H1 (cell line): ENCODE data around the gene PCNX3. TPM values are rescaled to one million over a fixed set of nuclear protein-coding genes. Genes with fewer than 3 reads are reported as not detected.

Source experiments
- CTCF ChIA-PET: fragments of 300-600 bp; sonication (Branson Sonifier 250); formaldehyde crosslinking; loops from one replicate; lab custom pipeline; 2021; ENCODE audit not compliant: partially characterized antibody; lab: Charles Lee
- POLR2A ChIA-PET: fragments of 300-600 bp; sonication (Branson Sonifier 250); formaldehyde crosslinking; loops from one replicate; lab custom pipeline; 2021; ENCODE audit warnings: inconsistent platforms; ENCODE audit not compliant: partially characterized antibody; lab: Charles Lee
- DNase-seq, 2 experiments: peaks; one replicate each; pipeline versions ENCODE4 v3.0.0 to v3.0.0-alpha.2; 2010 to 2022; ENCODE audit warnings: low spot score in 2 of 2, low read depth in 1 of 2, mixed read lengths in 1 of 2
- FAIRE-seq: peaks from 2 replicates; lab custom pipeline; 2011; peaks lifted over from hg19 to GRCh38; lab: Jason Lieb, UNC
- H2AFZ ChIP-seq: 2 replicates; pipeline ENCODE4 v1.8.1; 2012; ENCODE audit warnings: low read length, inconsistent platforms
- H2AK5ac ChIP-seq: 2 replicates; pipeline ENCODE4 v1.6.1; 2013; ENCODE audit warnings: low read depth, low read length
- H2BK120ac ChIP-seq: replicated peaks from 2 replicates; pipeline ENCODE3; 2013; ENCODE audit warnings: low read depth, low read length, inconsistent platforms
- H2BK12ac ChIP-seq: 2 replicates; pipeline ENCODE4 v1.6.1; 2013; ENCODE audit warnings: low read depth, low read length
- H2BK15ac ChIP-seq: 2 replicates; pipeline ENCODE4 v1.6.1; 2013; ENCODE audit warnings: low read length
- H2BK20ac ChIP-seq: 2 replicates; pipeline ENCODE4 v1.6.1; 2013; ENCODE audit warnings: low read length
- H2BK5ac ChIP-seq: 2 replicates; pipeline ENCODE4 v1.6.1; 2013; ENCODE audit warnings: low read depth, low read length
- H3K14ac ChIP-seq: 2 replicates; pipeline ENCODE4 v1.6.1; 2013; ENCODE audit warnings: inconsistent platforms; ENCODE audit not compliant: insufficient read length
- H3K18ac ChIP-seq: 2 replicates; pipeline ENCODE4 v1.6.1; 2013; ENCODE audit warnings: low read length; ENCODE audit errors: extremely low read depth
- H3K23ac ChIP-seq: 2 replicates; pipeline ENCODE4 v1.6.1; 2013; ENCODE audit warnings: inconsistent platforms; ENCODE audit not compliant: insufficient read length
- H3K23me2 ChIP-seq: 2 replicates; pipeline ENCODE4 v1.6.1; 2013; ENCODE audit warnings: low read depth, low read length
- H3K27ac ChIP-seq: 2 replicates; pipeline ENCODE4 v1.6.1; 2011; ENCODE audit warnings: low read depth, low read length, inconsistent platforms
- H3K27me3 ChIP-seq, 4 experiments: replicated peaks in 1 of 4; 1 replicate in 1 of 4; 2 replicates in 3 of 4; pipeline versions ENCODE4 v1.6.1 to v1.8.1; 2011 to 2013; ENCODE audit warnings: low read length in 3 of 4, mild to moderate bottlenecking in 3 of 4, inconsistent platforms in 2 of 4, mixed read lengths in 2 of 4, moderate library complexity in 1 of 4; ENCODE audit not compliant: control insufficient read depth in 3 of 4, insufficient read depth in 3 of 4; ENCODE audit errors: extremely low read depth in 1 of 4
- H3K36me3 ChIP-seq, 4 experiments: 2 replicates each; pipeline versions ENCODE4 v1.6.1 to v1.8.1; 2011 to 2013; ENCODE audit warnings: mild to moderate bottlenecking in 4 of 4, low read length in 3 of 4, moderate library complexity in 2 of 4, control low read depth in 1 of 4, inconsistent platforms in 1 of 4; ENCODE audit not compliant: insufficient read depth in 4 of 4, control insufficient read depth in 2 of 4
- H3K4ac ChIP-seq: replicated peaks from 2 replicates; pipeline ENCODE3; 2013; ENCODE audit warnings: low read length, low read depth, mixed read lengths, inconsistent platforms; ENCODE audit not compliant: insufficient read length
- H3K4me1 ChIP-seq, 4 experiments: replicated peaks in 1 of 4; 1 replicate in 1 of 4; 2 replicates in 3 of 4; pipeline versions ENCODE4 v1.6.1 to v1.8.1; 2011 to 2013; ENCODE audit warnings: low read length in 3 of 4, inconsistent platforms in 2 of 4, mixed read lengths in 1 of 4; ENCODE audit not compliant: insufficient read depth in 4 of 4, control insufficient read depth in 3 of 4
- H3K4me2 ChIP-seq, 2 experiments: 2 replicates each; pipeline versions ENCODE4 v1.6.1 to v1.8.1; 2011 to 2013; ENCODE audit warnings: low read depth in 2 of 2, low read length in 2 of 2, control low read depth in 1 of 2, inconsistent platforms in 1 of 2, mild to moderate bottlenecking in 1 of 2; ENCODE audit not compliant: insufficient read depth in 1 of 2
- H3K4me3 ChIP-seq, 4 experiments: fragments of 200-600, 300-600 bp in 1 of 4; sonication (generic), shearing (Covaris generic), sonication (Bioruptor Twin) in 1 of 4; 2 replicates each; pipeline versions ENCODE4 v1.5.1 to v1.8.1; 2011 to 2016; ENCODE audit warnings: low read length in 4 of 4, low read depth in 3 of 4, control low read depth in 2 of 4, inconsistent platforms in 2 of 4, mild to moderate bottlenecking in 2 of 4, mixed read lengths in 1 of 4, moderate library complexity in 1 of 4; ENCODE audit not compliant: insufficient read depth in 2 of 4; ENCODE audit errors: extremely low read depth in 1 of 4
- H3K56ac ChIP-seq: replicated peaks from 2 replicates; pipeline ENCODE3; 2013; ENCODE audit warnings: low read depth, mild to moderate bottlenecking, mixed read lengths, low read length, inconsistent platforms; ENCODE audit not compliant: insufficient read length
- H3K79me1 ChIP-seq: 2 replicates; pipeline ENCODE4 v1.6.1; 2013; ENCODE audit warnings: low read depth, low read length, control low read depth
- H3K79me2 ChIP-seq, 2 experiments: 2 replicates each; pipeline versions ENCODE4 v1.6.1 to v1.8.1; 2012 to 2013; ENCODE audit warnings: low read length in 2 of 2, mild to moderate bottlenecking in 2 of 2, inconsistent platforms in 1 of 2; ENCODE audit not compliant: insufficient read depth in 2 of 2, control insufficient read depth in 1 of 2
- H3K9ac ChIP-seq, 4 experiments: replicated peaks in 1 of 4; 1 replicate in 1 of 4; 2 replicates in 3 of 4; pipeline versions ENCODE4 v1.6.1 to v1.8.1; 2011 to 2013; ENCODE audit warnings: low read depth in 3 of 4, low read length in 3 of 4, control low read depth in 2 of 4, mild to moderate bottlenecking in 2 of 4, moderate library complexity in 2 of 4, inconsistent platforms in 1 of 4; ENCODE audit errors: extremely low read depth in 1 of 4
- H3K9me3 ChIP-seq, 2 experiments: 2 replicates each; pipeline versions ENCODE4 v1.6.1 to v1.8.1; 2012 to 2013; ENCODE audit warnings: mild to moderate bottlenecking in 2 of 2, moderate library complexity in 2 of 2, control low read depth in 1 of 2, inconsistent platforms in 1 of 2, low read depth in 1 of 2, low read length in 1 of 2, mixed read lengths in 1 of 2; ENCODE audit not compliant: insufficient read depth in 2 of 2
- H4K20me1 ChIP-seq, 2 experiments: replicated peaks in 1 of 2; 2 replicates each; pipeline versions ENCODE3 to v1.8.1; 2011 to 2013; ENCODE audit warnings: inconsistent platforms in 2 of 2, low read length in 2 of 2, mild to moderate bottlenecking in 1 of 2; ENCODE audit not compliant: insufficient read depth in 2 of 2, control insufficient read depth in 1 of 2
- H4K5ac ChIP-seq: 2 replicates; pipeline ENCODE4 v1.6.1; 2013; ENCODE audit warnings: low read length, low read depth, mixed read lengths, inconsistent platforms; ENCODE audit not compliant: insufficient read length
- H4K8ac ChIP-seq: 2 replicates; pipeline ENCODE4 v1.8.0; 2013; ENCODE audit warnings: mild to moderate bottlenecking, moderate library complexity, low read length, inconsistent platforms; ENCODE audit not compliant: insufficient read depth; ENCODE audit errors: extremely low read depth
- H4K91ac ChIP-seq: replicated peaks from 2 replicates; pipeline ENCODE3; 2013; ENCODE audit warnings: low read length, mixed read lengths, inconsistent platforms; ENCODE audit not compliant: insufficient read length
- ATF3 ChIP-seq: IDR thresholded peaks from 2 replicates; pipeline ENCODE4 v1.6.1; 2011; ENCODE audit warnings: low read depth, mild to moderate bottlenecking, low read length; ENCODE audit not compliant: insufficient read depth
- GTF2F1 ChIP-seq: IDR thresholded peaks from 2 replicates; pipeline ENCODE4 v1.6.1; 2012; ENCODE audit warnings: low read depth, low read length, improper control_type of control experiment, borderline replicate concordance
- HDAC2 ChIP-seq, 2 experiments: fragments of 300-600 bp in 1 of 2; sonication (generic) in 1 of 2; IDR thresholded peaks; 2 replicates each; pipeline ENCODE4 v1.6.1; 2011 to 2012; ENCODE audit warnings: low read depth in 2 of 2, low read length in 2 of 2, mild to moderate bottlenecking in 2 of 2, moderate library complexity in 2 of 2, borderline replicate concordance in 1 of 2, inconsistent platforms in 1 of 2
- JUND ChIP-seq: IDR thresholded peaks from 2 replicates; pipeline ENCODE4 v1.6.1; 2011; ENCODE audit warnings: mild to moderate bottlenecking, improper control_type of control experiment, low read length
- KDM4A ChIP-seq: IDR thresholded peaks from one replicate; pipeline ENCODE4 v1.7.1; 2012; ENCODE audit warnings: low read depth, mild to moderate bottlenecking, moderate library complexity, low read length, inconsistent platforms; ENCODE audit not compliant: severe bottlenecking
- SIN3A ChIP-seq, 2 experiments: IDR thresholded peaks in 1 of 2; conservative IDR thresholded peaks in 1 of 2; 2 replicates each; pipeline ENCODE4 v1.6.1; 2011 to 2012; ENCODE audit warnings: low read length in 2 of 2, improper control_type of control experiment in 1 of 2, low read depth in 1 of 2, mild to moderate bottlenecking in 1 of 2
- SIRT6 ChIP-seq: IDR thresholded peaks from one replicate; pipeline ENCODE4 v1.7.1; 2012; ENCODE audit warnings: low read length, inconsistent platforms
- TEAD4 ChIP-seq: IDR thresholded peaks from 2 replicates; pipeline ENCODE4 v1.6.1; 2012; ENCODE audit warnings: low read depth, low read length, inconsistent platforms, mixed read lengths
- WGBS, 2 experiments: shearing (Covaris generic) in 1 of 2; methylation state at CpG; one replicate each; pipeline versions ENCODE4 v1.1.6 to v1.1.7; 2013 to 2015; ENCODE audit warnings: low lambda C conversion rate in 2 of 2, mixed read lengths in 2 of 2, inconsistent platforms in 1 of 2, low coverage in 1 of 2, missing lambda C conversion rate in 1 of 2; ENCODE audit not compliant: insufficient replicate concordance in 2 of 2, insufficient coverage in 1 of 2, insufficient read length in 1 of 2; ENCODE audit errors: extremely low coverage in 1 of 2, missing lambda C conversion rate in 1 of 2; 5-methylcytosine and 5-hydroxymethylcytosine counted together
- polyA plus RNA-seq, 7 experiments: library from polyadenylated mRNA; depleted of rRNA in 3 of 7; stranded (reverse) in 5 of 7; unstranded in 2 of 7; fragments of >200 nt in 5 of 7; fragments of 200-250 nt in 2 of 7; gene quantifications; 1 replicate in 5 of 7; 2 replicates in 1 of 7; 4 replicates in 1 of 7; pipeline versions ENCODE4 v1.2.1 to v1.2.3, GENCODE V29; 2011 to 2013; ENCODE audit warnings: missing spikeins in 2 of 7, mixed read lengths in 2 of 7
- total RNA-seq: library from RNA; stranded (reverse); fragmentation: NEBNext Ultra II Directional; extraction: Animal tissue kit (Norgen Biotek cat#: 25700); gene quantifications from 2 replicates; pipeline ENCODE4 v1.2.1, GENCODE V29; 2021
- TF ChIP-seq, protein P1 (sequence below): IDR thresholded peaks from 2 replicates; pipeline ENCODE4 v1.6.1; 2011; ENCODE audit warnings: low read length, improper control_type of control experiment

Gene PCNX3
- total and polyA plus RNA-seq, 2 of the 8 experiments (the other 6 are each of a cell fraction or from before 2014, with no cell fraction given), result 27.2 to 38.8 TPM

DNA sequence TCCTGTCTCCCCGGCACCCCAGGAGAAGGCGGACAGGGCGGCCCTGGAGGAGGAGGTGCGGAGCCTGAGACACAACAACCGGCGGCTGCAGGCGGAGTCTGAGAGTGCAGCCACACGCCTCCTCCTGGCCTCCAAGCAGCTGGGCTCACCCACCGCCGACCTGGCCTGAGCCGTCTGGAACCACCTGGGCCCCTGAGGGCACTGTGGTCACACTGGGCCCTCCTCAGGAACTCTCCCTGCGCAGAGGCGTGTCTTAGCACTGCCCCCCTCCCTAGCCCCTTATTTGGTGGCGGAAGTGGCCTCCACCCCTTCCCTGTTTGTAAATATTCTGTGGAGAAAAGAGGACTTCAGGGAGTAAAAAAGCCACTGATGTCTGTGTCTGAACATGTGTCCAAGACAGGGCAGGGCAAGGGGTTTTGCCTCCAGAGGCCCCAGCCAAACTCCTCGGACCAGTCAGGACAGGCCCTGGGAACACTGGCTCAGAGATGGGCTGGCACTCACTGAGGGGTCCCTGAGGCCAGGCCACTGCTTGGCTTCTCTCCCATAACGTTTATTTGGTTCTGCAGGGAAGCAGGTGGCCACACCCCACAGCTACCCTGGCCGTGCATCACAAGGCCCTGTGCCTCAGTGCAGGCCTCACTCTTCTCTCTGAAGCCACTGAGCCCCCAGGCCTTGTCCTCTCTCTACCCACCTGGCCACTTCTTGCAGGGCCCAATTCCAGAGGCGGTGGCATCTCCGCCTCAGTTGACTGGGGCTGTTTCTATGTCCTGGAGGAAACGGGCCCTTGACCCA, 35.2 kb downstream of the PCNX3 start:
- no peak overlapping the region for H2BK120ac ChIP-seq
- peaks cover 2% of the 10 kb centered on the region; the same call in 1 of the 2 replicates for H3K79me1 ChIP-seq
- H2BK20ac ChIP-seq, result no peak overlapping the region
- peaks cover 2 to 11% of the 10 kb centered on the region in 2 experiments for H4K20me1 ChIP-seq
- no peak overlapping the region; a peak in 1 of 4 replicates for H3K4me2 ChIP-seq
- H2BK12ac ChIP-seq, result no peak overlapping the region
- no peaks in the 10 kb centered on the region for H3K9me3 ChIP-seq
- H3K4ac ChIP-seq, result no peak overlapping the region
- H3K18ac ChIP-seq, result no peak overlapping the region
- peaks cover 0 to 12% (median 8%) of the 10 kb centered on the region in 4 experiments; a peak in 6 of 7 replicates for H3K4me1 ChIP-seq
- no peak overlapping the region for H4K91ac ChIP-seq
- no peaks in the 10 kb centered on the region for H3K79me2 ChIP-seq
- no peak overlapping the region for H2AK5ac ChIP-seq
- H3K23me2 ChIP-seq, result peaks cover 8% of the 10 kb centered on the region; the same call in 1 of the 2 replicates
- H3K23ac ChIP-seq, result no peak overlapping the region
- H4K5ac ChIP-seq, result no peak overlapping the region
- H3K27ac ChIP-seq, result no peak overlapping the region
- no peak for DNase-seq
- FAIRE-seq, result no peak
- H2BK15ac ChIP-seq, result no peak overlapping the region
- H2AFZ ChIP-seq, result no peak overlapping the region
- H3K14ac ChIP-seq, result no peak overlapping the region
- WGBS, 2 experiments, result 90% methylated on average over 20 of the region's 20 CpGs; no CpG with 5 or more reads in 1 of the 2 experiments
- H3K56ac ChIP-seq, result no peak overlapping the region
- H2BK5ac ChIP-seq, result no peak overlapping the region
- peaks cover 0 to 5% (median 2%) of the 10 kb centered on the region in 4 experiments; a peak in 1 of 7 replicates for H3K27me3 ChIP-seq
- ChIA-PET CTCF (interaction anchor here (0.7 to 2.8 kb wide), 6 partner anchors 7 to 59 kb away, joined by 3 to 21 read pairs (median 4); partner anchors contain the start of genes RELA and SIPA1), POLR2A (interaction anchor here (0.6 to 7.5 kb wide), 7 partner anchors 8 to 378 kb away, joined by 4 to 58 read pairs (median 8); partner anchors contain the start of genes PCNX3, RELA and SIPA1)
- H3K9ac ChIP-seq, result no peak overlapping the region
- no peak overlapping the region for H4K8ac ChIP-seq
- H3K4me3 ChIP-seq, result no peak overlapping the region
- H3K36me3 ChIP-seq, result peaks cover 4 to 16% (median 9%) of the 10 kb centered on the region in 4 experiments; a peak in 7 of 8 replicates
- no peak for TF ChIP-seq GTF2F1
- no peak for TF ChIP-seq KDM4A
- TF ChIP-seq SIRT6, result no peak
- TF ChIP-seq TEAD4, result no peak
- TF ChIP-seq JUND, result no peak
- no peak for TF ChIP-seq HDAC2 (IDR thresholded peaks at IDR 0.05; ENCODE audit: borderline replicate concordance in 1 of 2, low read depth in 2 of 2, low read length in 2 of 2)
- TF ChIP-seq ATF3, result no peak
- TF ChIP-seq SIN3A (conservative IDR thresholded peaks at IDR 0.05 in 1 of 2, IDR thresholded peaks at IDR 0.05 in 1 of 2; ENCODE audit: low read depth in 1 of 2, low read length in 2 of 2), result no peak
- TF ChIP-seq, protein P1, sequence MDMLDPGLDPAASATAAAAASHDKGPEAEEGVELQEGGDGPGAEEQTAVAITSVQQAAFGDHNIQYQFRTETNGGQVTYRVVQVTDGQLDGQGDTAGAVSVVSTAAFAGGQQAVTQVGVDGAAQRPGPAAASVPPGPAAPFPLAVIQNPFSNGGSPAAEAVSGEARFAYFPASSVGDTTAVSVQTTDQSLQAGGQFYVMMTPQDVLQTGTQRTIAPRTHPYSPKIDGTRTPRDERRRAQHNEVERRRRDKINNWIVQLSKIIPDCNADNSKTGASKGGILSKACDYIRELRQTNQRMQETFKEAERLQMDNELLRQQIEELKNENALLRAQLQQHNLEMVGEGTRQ, result no peak
